Mesenchymal stem cell (in vitro differentiated cells and primary cell): Measurements from ENCODE around the gene CHD1.

Experiments
- DNase-seq: peaks from one replicate; pipeline ENCODE4 v3.0.0-alpha.2; 2013
- H2AFZ ChIP-seq: one replicate; pipeline ENCODE4 v1.6.1; 2013; ENCODE audit warnings: low read depth, mild to moderate bottlenecking, control low read depth, inconsistent platforms, low read length, moderate library complexity
- H2AK5ac ChIP-seq: 2 replicates; pipeline ENCODE4 v1.6.1; 2013; ENCODE audit warnings: low read length, moderate library complexity, mild to moderate bottlenecking, inconsistent platforms; ENCODE audit not compliant: severe bottlenecking
- H2BK120ac ChIP-seq: one replicate; pipeline ENCODE4 v1.6.1; 2013; ENCODE audit warnings: low read depth, mild to moderate bottlenecking, inconsistent platforms, low read length, moderate library complexity
- H2BK12ac ChIP-seq, 2 experiments: one replicate each; pipeline ENCODE4 v1.6.1; 2013; ENCODE audit warnings: inconsistent platforms in 2 of 2, low read length in 2 of 2, mild to moderate bottlenecking in 2 of 2, moderate library complexity in 2 of 2, control low read depth in 1 of 2
- H2BK15ac ChIP-seq: one replicate; pipeline ENCODE4 v1.6.1; 2013; ENCODE audit warnings: mild to moderate bottlenecking, low read depth, inconsistent platforms; ENCODE audit not compliant: poor library complexity, severe bottlenecking
- H2BK5ac ChIP-seq: 2 replicates; pipeline ENCODE4 v1.6.1; 2013; ENCODE audit warnings: low read depth, mild to moderate bottlenecking, low read length, control low read depth, inconsistent platforms; ENCODE audit not compliant: poor library complexity, severe bottlenecking
- H3K14ac ChIP-seq, 2 experiments: one replicate each; pipeline ENCODE4 v1.6.1; 2013; ENCODE audit warnings: inconsistent platforms in 2 of 2, low read length in 2 of 2, control low read depth in 1 of 2, mild to moderate bottlenecking in 1 of 2, moderate library complexity in 1 of 2
- H3K18ac ChIP-seq, 2 experiments: one replicate each; pipeline ENCODE4 v1.6.1; 2013; ENCODE audit warnings: inconsistent platforms in 2 of 2, low read length in 2 of 2, control low read depth in 1 of 2, low read depth in 1 of 2, mild to moderate bottlenecking in 1 of 2
- H3K23ac ChIP-seq, 2 experiments: one replicate each; pipeline ENCODE4 v1.6.1; 2013; ENCODE audit warnings: inconsistent platforms in 2 of 2, low read length in 2 of 2, mild to moderate bottlenecking in 2 of 2, moderate library complexity in 2 of 2, control low read depth in 1 of 2
- H3K27ac ChIP-seq: 2 replicates; pipeline ENCODE4 v1.5.1; 2013; ENCODE audit warnings: mild to moderate bottlenecking, moderate library complexity, low read length, control low read depth, inconsistent platforms; ENCODE audit not compliant: poor library complexity, severe bottlenecking
- H3K27me3 ChIP-seq, 2 experiments: 2 replicates each; pipeline versions ENCODE4 v1.6.1 to v1.7.0; 2013; ENCODE audit warnings: low read length in 2 of 2, mild to moderate bottlenecking in 2 of 2, moderate library complexity in 2 of 2, control low read depth in 1 of 2, inconsistent platforms in 1 of 2; ENCODE audit not compliant: control insufficient read depth in 1 of 2, insufficient read depth in 1 of 2
- H3K36me3 ChIP-seq, 2 experiments: 2 replicates each; pipeline versions ENCODE4 v1.6.1 to v1.7.0; 2013; ENCODE audit warnings: low read length in 2 of 2, control low read depth in 1 of 2, inconsistent platforms in 1 of 2, low read depth in 1 of 2, mild to moderate bottlenecking in 1 of 2; ENCODE audit not compliant: insufficient read depth in 2 of 2, control insufficient read depth in 1 of 2
- H3K4ac ChIP-seq, 2 experiments: one replicate each; pipeline ENCODE4 v1.6.1; 2013; ENCODE audit warnings: inconsistent platforms in 2 of 2, low read length in 2 of 2, mild to moderate bottlenecking in 2 of 2, moderate library complexity in 2 of 2, control low read depth in 1 of 2, low read depth in 1 of 2
- H3K4me1 ChIP-seq: 2 replicates; pipeline ENCODE4 v1.6.1; 2013; ENCODE audit warnings: low read depth, low read length, control low read depth; ENCODE audit not compliant: control insufficient read depth, insufficient read depth
- H3K4me2 ChIP-seq: 2 replicates; pipeline ENCODE4 v1.6.1; 2013; ENCODE audit warnings: low read length, mild to moderate bottlenecking, inconsistent platforms; ENCODE audit not compliant: poor library complexity, severe bottlenecking
- H3K4me3 ChIP-seq, 2 experiments: 2 replicates each; pipeline versions ENCODE4 v1.5.1 to v1.7.0; 2013; ENCODE audit warnings: low read length in 2 of 2, mild to moderate bottlenecking in 2 of 2, control low read depth in 1 of 2, low read depth in 1 of 2; ENCODE audit not compliant: insufficient read depth in 1 of 2
- H3K79me1 ChIP-seq: replicated peaks from 2 replicates; pipeline ENCODE4 v1.6.1; 2013; ENCODE audit warnings: mild to moderate bottlenecking, control low read depth, low read length, inconsistent platforms; ENCODE audit not compliant: poor library complexity, severe bottlenecking
- H3K9ac ChIP-seq: 2 replicates; pipeline ENCODE4 v1.7.0; 2013; ENCODE audit warnings: mild to moderate bottlenecking, low read length, moderate library complexity
- H3K9me3 ChIP-seq: 2 replicates; pipeline ENCODE4 v1.7.0; 2013; ENCODE audit warnings: mild to moderate bottlenecking, low read length; ENCODE audit not compliant: control insufficient read depth
- H4K8ac ChIP-seq: one replicate; pipeline ENCODE4 v1.6.1; 2013; ENCODE audit warnings: inconsistent platforms, mild to moderate bottlenecking, low read length, moderate library complexity
- H4K91ac ChIP-seq: one replicate; pipeline ENCODE4 v1.6.1; 2013; ENCODE audit warnings: mild to moderate bottlenecking, low read length, inconsistent platforms
- WGBS: methylation state at CpG from one replicate; pipeline ENCODE4 v1.1.7; 2013; ENCODE audit warnings: mixed read lengths; 5-methylcytosine and 5-hydroxymethylcytosine counted together

CHD1 gene

GRCh38 chr5:98936948-98937715 lies 8.3 kb upstream of the CHD1 start:
- 78% methylated on average over 1 of the region's 3 CpGs for WGBS
- Histone ChIP-seq H3K4me3 (no peak overlapping the region), H2BK12ac (no peak overlapping the region), H2AFZ (no peak overlapping the region), H3K9ac (no peak overlapping the region), H2BK15ac (no peak overlapping the region), H3K18ac (no peak overlapping the region), H3K4me1 (no peaks in the 10 kb centered on the region), H3K79me1 (peaks cover 13% of the 10 kb centered on the region), H3K4ac (no peak overlapping the region), H3K4me2 (no peak overlapping the region), H2BK120ac (no peak overlapping the region), H3K27ac (no peak overlapping the region), H3K27me3 (no peaks in the 10 kb centered on the region), H4K91ac (no peak overlapping the region), H4K8ac (no peak overlapping the region), H3K23ac (no peak overlapping the region), H2BK5ac (no peak overlapping the region), H3K36me3 (peaks cover 0 to 11% of the 10 kb centered on the region in 2 experiments), H3K14ac (no peak overlapping the region), H3K9me3 (no peaks in the 10 kb centered on the region), H2AK5ac (no peak overlapping the region)
- no peak for DNase-seq

- Histone ChIP-seq H2BK5ac (no peak overlapping the region), H2BK120ac (no peak overlapping the region), H3K27me3 (no peaks in the 10 kb centered on the region), H2BK15ac (no peak overlapping the region), H2AFZ (no peak overlapping the region), H3K9ac (no peak overlapping the region), H3K4me1 (no peaks in the 10 kb centered on the region), H3K4ac (no peak overlapping the region), H3K4me2 (no peak overlapping the region), H3K9me3 (no peaks in the 10 kb centered on the region), H2AK5ac (no peak overlapping the region), H3K27ac (no peak overlapping the region), H3K18ac (no peak overlapping the region), H3K14ac (no peak overlapping the region), H3K4me3 (no peak overlapping the region), H4K8ac (no peak overlapping the region), H3K23ac (no peak overlapping the region), H3K36me3 (peaks cover 0 to 19% of the 10 kb centered on the region in 2 experiments), H3K79me1 (peaks cover 13% of the 10 kb centered on the region), H4K91ac (no peak overlapping the region), H2BK12ac (no peak overlapping the region)
- DNase-seq = no peak
- WGBS = 72% methylated on average over 3 of the region's 3 CpGs
Observed at GRCh38 chr5:98935206-98935605, 6.4 kb upstream of the CHD1 start.

GRCh38 chr5:98934546-98934945 lies 5.7 kb upstream of the CHD1 start:
- H3K9ac ChIP-seq = no peak overlapping the region
- no peaks in the 10 kb centered on the region for H3K27me3 ChIP-seq
- no peak overlapping the region for H3K14ac ChIP-seq
- no peak overlapping the region for H3K27ac ChIP-seq
- peaks cover 0 to 20% of the 10 kb centered on the region in 2 experiments for H3K36me3 ChIP-seq
- WGBS = 100% methylated on average over 1 of the region's 1 CpG
- no peak overlapping the region for H2AK5ac ChIP-seq
- no peak overlapping the region for H3K4me2 ChIP-seq
- H4K91ac ChIP-seq = no peak overlapping the region
- peak; percentile 40 for DNase-seq
- no peak overlapping the region for H3K4me3 ChIP-seq
- no peak overlapping the region for H2BK12ac ChIP-seq
- H4K8ac ChIP-seq = no peak overlapping the region
- H2BK15ac ChIP-seq = no peak overlapping the region
- no peak overlapping the region for H3K18ac ChIP-seq
- H3K23ac ChIP-seq = no peak overlapping the region
- H3K4ac ChIP-seq = no peak overlapping the region
- peaks cover 13% of the 10 kb centered on the region for H3K79me1 ChIP-seq
- H2BK5ac ChIP-seq = no peak overlapping the region
- no peaks in the 10 kb centered on the region for H3K9me3 ChIP-seq
- H2BK120ac ChIP-seq = no peak overlapping the region
- no peaks in the 10 kb centered on the region for H3K4me1 ChIP-seq
- no peak overlapping the region for H2AFZ ChIP-seq

GRCh38 chr5:98933445-98934072 lies 4.8 kb upstream of the CHD1 start:
- Histone ChIP-seq H2BK120ac (no peak overlapping the region), H2BK5ac (no peak overlapping the region), H3K4ac (no peak overlapping the region), H2AFZ (no peak overlapping the region), H3K14ac (no peak overlapping the region), H3K27me3 (no peaks in the 10 kb centered on the region), H2BK15ac (no peak overlapping the region), H2AK5ac (no peak overlapping the region), H3K23ac (no peak overlapping the region), H3K27ac (no peak overlapping the region), H3K9me3 (no peaks in the 10 kb centered on the region), H4K8ac (no peak overlapping the region), H3K9ac (no peak overlapping the region), H3K79me1 (peaks cover 11% of the 10 kb centered on the region), H3K4me3 (no peak overlapping the region), H3K18ac (no peak overlapping the region), H4K91ac (no peak overlapping the region), H3K4me2 (no peak overlapping the region), H3K36me3 (peaks cover 0 to 20% of the 10 kb centered on the region in 2 experiments), H2BK12ac (no peak overlapping the region), H3K4me1 (no peaks in the 10 kb centered on the region)
- DNase-seq = no peak
- 93% methylated on average over 5 of the region's 5 CpGs for WGBS
